Measurements from ENCODE around the gene ACSBG1. TPM values are rescaled to one million over a fixed set of nuclear protein-coding genes. Genes with fewer than 3 reads are reported as not detected.

Gene ACSBG1
- total RNA-seq, 2 experiments from 2014 or later = 0.30 to 0.41 TPM

DNA sequence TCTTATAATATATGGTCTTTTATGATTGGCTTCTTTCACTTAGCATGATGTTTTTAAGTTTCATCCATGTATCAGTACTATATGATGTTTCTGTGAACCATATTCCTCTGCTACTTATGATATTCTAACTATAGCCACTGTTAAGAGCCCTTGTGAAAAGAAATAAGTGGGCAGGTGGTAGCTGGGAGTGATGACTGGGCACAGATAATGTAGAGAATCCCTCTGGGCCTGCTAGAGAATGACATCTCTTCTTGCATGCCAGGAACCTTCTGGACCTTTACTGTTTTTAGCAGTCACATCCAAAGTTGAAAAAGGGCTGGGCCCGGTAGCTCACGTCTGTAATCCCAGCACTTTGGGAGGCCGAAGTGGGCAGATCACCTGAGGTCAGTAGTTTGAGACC, 75.0 kb downstream of the ACSBG1 start:
- H2AFZ ChIP-seq (ENCODE audit: low read length) = no peak overlapping the region
- BruUV-seq (replicated peaks) = no TSS peak
- H3K4me2 ChIP-seq (ENCODE audit: low read length) = no peak overlapping the region
- intact Hi-C loops (cut with micrococcal nuclease; ENCODE audit: unreplicated experiment) = no loop called here
- no peaks in the 10 kb centered on the region for H3K9me2 ChIP-seq (ENCODE audit: insufficient read depth, low read length)
- CTCF ChIA-PET (ENCODE audit: unreplicated experiment) = no interaction called here
- peaks cover 30% of the 10 kb centered on the region; the same call in 1 of the 2 replicates for H3K79me2 ChIP-seq (ENCODE audit: insufficient read depth, low read depth, low read length)
- peaks cover 5% of the 10 kb centered on the region for H3K4me1 ChIP-seq (ENCODE audit: insufficient read depth, low read length, poor library complexity, severe bottlenecking)
- peaks cover 96% of the 10 kb centered on the region for H3K36me3 ChIP-seq (ENCODE audit: insufficient read depth, low read length)
- no peak for TF ChIP-seq CTCF (conservative IDR thresholded peaks at IDR 0.05; ENCODE audit: low read length)
- DNase-seq (ENCODE audit: low spot score) = no peak
- no peak overlapping the region for H3K4me3 ChIP-seq (ENCODE audit: low read depth, low read length, poor library complexity, severe bottlenecking)
- H3K27ac ChIP-seq (ENCODE audit: low read depth, low read length, poor library complexity, severe bottlenecking) = no peak overlapping the region
- H4K20me1 ChIP-seq (ENCODE audit: insufficient read depth, low read length) = no peaks in the 10 kb centered on the region
- H3K9me3 ChIP-seq (ENCODE audit: low read length) = no peaks in the 10 kb centered on the region
- POLR2A ChIA-PET = interaction anchor here (0.6 kb wide), 1 partner anchor 715 kb away, joined by 5 read pairs; no protein-coding TSS in a partner anchor

- Histone ChIP-seq H3K27ac (ENCODE audit: low read depth, low read length, poor library complexity, severe bottlenecking) (no peak overlapping the region), H3K36me3 (ENCODE audit: insufficient read depth, low read length) (peaks cover 86% of the 10 kb centered on the region), H4K20me1 (ENCODE audit: insufficient read depth, low read length) (no peaks in the 10 kb centered on the region), H3K79me2 (ENCODE audit: insufficient read depth, low read depth, low read length) (peaks cover 50% of the 10 kb centered on the region), H2AFZ (ENCODE audit: low read length) (no peak overlapping the region), H3K9me3 (ENCODE audit: low read length) (no peaks in the 10 kb centered on the region), H3K4me3 (ENCODE audit: low read depth, low read length, poor library complexity, severe bottlenecking) (no peak overlapping the region), H3K4me2 (ENCODE audit: low read length) (no peak overlapping the region), H3K9me2 (ENCODE audit: insufficient read depth, low read length) (no peaks in the 10 kb centered on the region), H3K4me1 (ENCODE audit: insufficient read depth, low read length, poor library complexity, severe bottlenecking) (peaks cover 21% of the 10 kb centered on the region)
- intact Hi-C loops (cut with micrococcal nuclease; ENCODE audit: unreplicated experiment) = no loop called here
- CTCF ChIA-PET (ENCODE audit: unreplicated experiment) = no interaction called here
- DNase-seq (ENCODE audit: low spot score) = no peak
- TF ChIP-seq CTCF (conservative IDR thresholded peaks at IDR 0.05; ENCODE audit: low read length) (no peak), EZH2phosphoT487 (IDR thresholded peaks at IDR 0.05; ENCODE audit: borderline replicate concordance, low read depth, low read length) (no peak)
- BruUV-seq (replicated peaks) = no TSS peak
- POLR2A ChIA-PET = no interaction called here
Measured at GRCh38 chr15:78157203-78157602, 77.2 kb downstream of the ACSBG1 start.

- no peak overlapping the region for H3K4me2 ChIP-seq (ENCODE audit: low read length)
- H3K4me1 ChIP-seq (ENCODE audit: insufficient read depth, low read length, poor library complexity, severe bottlenecking) = peaks cover 21% of the 10 kb centered on the region
- no TSS peak for BruUV-seq (replicated peaks)
- peaks cover 80% of the 10 kb centered on the region for H3K36me3 ChIP-seq (ENCODE audit: insufficient read depth, low read length)
- intact Hi-C loops (cut with micrococcal nuclease; ENCODE audit: unreplicated experiment) = no loop called here
- no peaks in the 10 kb centered on the region for H3K9me3 ChIP-seq (ENCODE audit: low read length)
- no peak overlapping the region for H3K27ac ChIP-seq (ENCODE audit: low read depth, low read length, poor library complexity, severe bottlenecking)
- ChIA-PET POLR2A (no interaction called here), CTCF (ENCODE audit: unreplicated experiment) (no interaction called here)
- no peaks in the 10 kb centered on the region for H3K9me2 ChIP-seq (ENCODE audit: insufficient read depth, low read length)
- H3K79me2 ChIP-seq (ENCODE audit: insufficient read depth, low read depth, low read length) = peaks cover 54% of the 10 kb centered on the region
- no peak for TF ChIP-seq CTCF (conservative IDR thresholded peaks at IDR 0.05; ENCODE audit: low read length)
- TF ChIP-seq EZH2phosphoT487 (IDR thresholded peaks at IDR 0.05; ENCODE audit: borderline replicate concordance, low read depth, low read length) = no peak
- DNase-seq (ENCODE audit: low spot score) = no peak
- no peaks in the 10 kb centered on the region for H4K20me1 ChIP-seq (ENCODE audit: insufficient read depth, low read length)
- no peak overlapping the region for H2AFZ ChIP-seq (ENCODE audit: low read length)
- H3K4me3 ChIP-seq (ENCODE audit: low read depth, low read length, poor library complexity, severe bottlenecking) = no peak overlapping the region
Measured at GRCh38 chr15:78156653-78157052, 77.7 kb downstream of the ACSBG1 start.

Measured in OCI-LY7 (cell line).